Transverse colon (tissue), 4 donors: ENCODE results near the gene PAQR4.

Experiments used
- CTCF ChIP-seq, 5 experiments: fragments of 200-600 bp in 3 of 5; fragments of 450-650 bp in 2 of 5; sonication (generic) in 3 of 5; IDR thresholded peaks; 1 replicate in 2 of 5; 2 replicates in 3 of 5; pipeline ENCODE4 v1.5.1; 2016 to 2017; ENCODE audit warnings: antibody characterized with exemption in 5 of 5, inconsistent platforms in 3 of 5, mild to moderate bottlenecking in 2 of 5, moderate library complexity in 1 of 5
- EP300 ChIP-seq: sonication (generic); formaldehyde crosslinking; IDR thresholded peaks from one replicate; pipeline ENCODE4 v1.6.1; 2017; ENCODE audit warnings: antibody characterized with exemption, low read depth
- POLR2A ChIP-seq: fragments of 450-650 bp; IDR thresholded peaks from one replicate; pipeline ENCODE4 v1.6.1; 2016; ENCODE audit warnings: antibody characterized with exemption, mild to moderate bottlenecking, moderate library complexity
- POLR2AphosphoS5 ChIP-seq, 3 donors: sonication (generic); formaldehyde crosslinking; IDR thresholded peaks; one replicate each; pipeline ENCODE4 v1.6.1; 2016; ENCODE audit warnings: antibody characterized with exemption in 3 of 3

DNA sequence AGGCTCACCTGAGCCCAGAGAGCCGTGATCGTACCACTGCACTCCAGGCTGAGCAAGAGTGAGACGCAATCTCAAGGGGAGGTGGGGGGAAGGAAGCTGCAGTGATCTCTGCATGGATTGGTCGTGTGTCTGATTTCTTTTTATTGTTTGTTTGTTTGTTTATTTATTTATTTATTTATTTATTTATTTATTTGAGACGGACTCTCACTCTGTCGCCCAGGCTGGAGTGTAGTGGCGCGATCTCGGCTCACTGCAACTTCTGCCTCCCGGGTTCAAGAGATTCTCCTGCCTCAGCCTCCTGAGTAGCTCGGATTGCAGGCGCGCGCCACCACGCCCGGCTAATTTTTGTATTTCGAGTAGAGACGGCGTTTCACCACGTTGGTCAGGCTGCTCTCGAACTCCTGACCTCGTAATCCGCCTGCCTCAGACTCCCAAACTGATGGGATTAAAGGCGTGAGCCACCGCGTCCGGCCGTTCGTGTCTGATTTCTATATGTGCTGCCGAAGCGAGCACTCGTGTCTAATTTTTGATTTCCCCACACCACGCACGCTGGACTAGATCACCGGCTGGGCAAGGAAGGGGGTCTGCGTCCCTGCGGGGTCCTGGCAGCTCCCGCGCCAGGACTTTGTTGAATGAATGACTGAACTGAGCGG is 50.6 kb downstream of the PAQR4 start:
- TF ChIP-seq CTCF (IDR thresholded peaks at IDR 0.05) (no peak), POLR2A (no peak), POLR2AphosphoS5 (IDR thresholded peaks at IDR 0.05) (no peak), EP300 (no peak)
